Spinal cord (tissue), 10 donors: ENCODE measurements around the gene PTCD3. TPM values are rescaled to one million over a fixed set of nuclear protein-coding genes. Genes with fewer than 3 reads are reported as not detected.

Source experiments
- DNase-seq, 6 donors: peaks; one replicate each; pipeline versions ENCODE4 v3.0.0 to v3.0.0-alpha.2; 2013 to 2015; ENCODE audit warnings: low spot score in 6 of 6, low read depth in 4 of 6
- H3K27ac ChIP-seq: one replicate; pipeline ENCODE4 v1.5.1; 2013; ENCODE audit warnings: low read depth, low read length, control low read depth
- H3K27me3 ChIP-seq: one replicate; pipeline ENCODE4 v1.6.1; 2013; ENCODE audit warnings: low read length; ENCODE audit not compliant: control insufficient read depth, insufficient read depth
- H3K36me3 ChIP-seq: one replicate; pipeline ENCODE4 v1.6.1; 2013; ENCODE audit warnings: low read length; ENCODE audit not compliant: control insufficient read depth, insufficient read depth
- H3K4me1 ChIP-seq: one replicate; pipeline ENCODE4 v1.6.1; 2013; ENCODE audit warnings: low read length; ENCODE audit not compliant: control insufficient read depth, insufficient read depth
- H3K4me3 ChIP-seq: one replicate; pipeline ENCODE4 v1.5.1; 2013; ENCODE audit warnings: low read depth, low read length, control low read depth
- H3K9me3 ChIP-seq: one replicate; pipeline ENCODE4 v1.6.1; 2013; ENCODE audit warnings: low read length; ENCODE audit not compliant: control insufficient read depth, insufficient read depth
- WGBS: methylation state at CpG from one replicate; pipeline ENCODE4 v1.1.5; 2013; ENCODE audit warnings: missing lambda C conversion rate; ENCODE audit not compliant: insufficient coverage; 5-methylcytosine and 5-hydroxymethylcytosine counted together
- long read RNA-seq, 4 donors: transcript quantifications; one replicate each; lab custom pipeline, GENCODE V29; 2026
- polyA plus RNA-seq, 2 donors: library from polyadenylated mRNA; unstranded; fragments of 120-200 nt; gene quantifications; one replicate each; pipeline ENCODE4 v1.2.1, GENCODE V29; 2013; ENCODE audit not compliant: insufficient read length in 2 of 2
- total RNA-seq, 2 donors: library from RNA; depleted of rRNA in 1 of 2; stranded (reverse); fragments of 120-200 nt in 1 of 2; fragments of >200 nt in 1 of 2; gene quantifications; one replicate each; pipeline versions ENCODE4 v1.2.3 to v1.2.4, GENCODE V29; 2013 to 2014
- donor health status: healthy.

PTCD3 gene
- total RNA-seq (100 to 1,000 TPM; 125 to 126 TPM), polyA plus RNA-seq (100 to 1,000 TPM in 1 of 2 donors, 10 to 100 TPM in 1; 91.8 to 112 TPM)
- long read RNA-seq, donor 1, full-length matches to known transcripts: 11 of 54 reads
- long read RNA-seq, donor 1, partial matches to known transcripts: 43 of 54 reads
- long read RNA-seq, donor 1, other reads (novel, unspliced or antisense): 0 of 54 reads
- long read RNA-seq, donor 2, full-length matches to known transcripts: 1 of 1 reads
- long read RNA-seq, donor 2, partial matches to known transcripts: 0 of 1 reads
- long read RNA-seq, donor 2, other reads (novel, unspliced or antisense): 0 of 1 reads
- long read RNA-seq, donor 3, full-length matches to known transcripts: 4 of 11 reads
- long read RNA-seq, donor 3, partial matches to known transcripts: 7 of 11 reads
- long read RNA-seq, donor 3, other reads (novel, unspliced or antisense): 0 of 11 reads
- long read RNA-seq, donor 4, full-length matches to known transcripts: 5 of 52 reads
- long read RNA-seq, donor 4, partial matches to known transcripts: 47 of 52 reads
- long read RNA-seq, donor 4, other reads (novel, unspliced or antisense): 0 of 52 reads

- Histone ChIP-seq H3K4me1 (peaks cover 4% of the 10 kb centered on the region), H3K4me3 (peak within 1 kb of the TSS; percentile 99), H3K9me3 (no peaks in the 10 kb centered on the region), H3K27me3 (no peaks in the 10 kb centered on the region), H3K27ac (peak within 1 kb of the TSS; percentile 76), H3K36me3 (peaks cover 16% of the 10 kb centered on the region)
- DNase-seq: peak in 5 of 6 donors; percentile 83 to 99 (median 91)
- WGBS: 0% methylated on average over 25 of the region's 44 CpGs
Measured at GRCh38 chr2:86105969-86106945, at the start of gene PTCD3. PTCD3 (plus strand) TSS chr2:86106235; CDS start chr2:86106248, 13 bp downstream.

- WGBS: 100% methylated on average over 2 of the region's 4 CpGs
- no peaks in the 10 kb centered on the region for H3K27me3 ChIP-seq
- H3K4me1 ChIP-seq: no peaks in the 10 kb centered on the region
- no peak overlapping the region for H3K4me3 ChIP-seq
- H3K36me3 ChIP-seq: peaks cover 34% of the 10 kb centered on the region
- DNase-seq: no peak
- H3K27ac ChIP-seq: no peak overlapping the region
- H3K9me3 ChIP-seq: no peaks in the 10 kb centered on the region
Measured at GRCh38 chr2:86056590-86057331, 49.3 kb upstream of the PTCD3 start.

GRCh38 chr2:86062043-86062442 is 44.0 kb upstream of the PTCD3 start:
- Histone ChIP-seq H3K4me1 (no peaks in the 10 kb centered on the region), H3K9me3 (peaks cover 4% of the 10 kb centered on the region), H3K27me3 (no peaks in the 10 kb centered on the region), H3K36me3 (peaks cover 24% of the 10 kb centered on the region), H3K4me3 (no peak overlapping the region), H3K27ac (no peak overlapping the region)
- DNase-seq: no peak
- no CpG with 5 or more reads among the region's 2 CpGs for WGBS

GRCh38 chr2:86064006-86064405 is 42.0 kb upstream of the PTCD3 start:
- DNase-seq: no peak
- no peak overlapping the region for H3K4me3 ChIP-seq
- no peak overlapping the region for H3K27ac ChIP-seq
- 92% methylated on average over 2 of the region's 2 CpGs for WGBS
- H3K9me3 ChIP-seq: peaks cover 4% of the 10 kb centered on the region
- no peaks in the 10 kb centered on the region for H3K27me3 ChIP-seq
- H3K4me1 ChIP-seq: no peaks in the 10 kb centered on the region
- peaks cover 29% of the 10 kb centered on the region for H3K36me3 ChIP-seq

- no peaks in the 10 kb centered on the region for H3K27me3 ChIP-seq
- peaks cover 4% of the 10 kb centered on the region for H3K9me3 ChIP-seq
- no peak overlapping the region for H3K27ac ChIP-seq
- WGBS: 67% methylated on average over 4 of the region's 5 CpGs
- DNase-seq: no peak
- peaks cover 41% of the 10 kb centered on the region for H3K36me3 ChIP-seq
- no peak overlapping the region for H3K4me3 ChIP-seq
- H3K4me1 ChIP-seq: no peaks in the 10 kb centered on the region
Measured at GRCh38 chr2:86065512-86065911, 40.5 kb upstream of the PTCD3 start.

- WGBS: 100% methylated on average over 1 of the region's 7 CpGs
- no peak overlapping the region for H3K4me3 ChIP-seq
- H3K9me3 ChIP-seq: peaks cover 4% of the 10 kb centered on the region
- no peak for DNase-seq
- H3K27ac ChIP-seq: no peak overlapping the region
- H3K36me3 ChIP-seq: peaks cover 41% of the 10 kb centered on the region
- H3K4me1 ChIP-seq: no peaks in the 10 kb centered on the region
- H3K27me3 ChIP-seq: no peaks in the 10 kb centered on the region
Measured at GRCh38 chr2:86066007-86066578, 39.9 kb upstream of the PTCD3 start.

- H3K36me3 ChIP-seq: peaks cover 40% of the 10 kb centered on the region
Measured at GRCh38 chr2:86066915-86067314, 39.1 kb upstream of the PTCD3 start.

GRCh38 chr2:86068136-86068588 is 37.9 kb upstream of the PTCD3 start:
- WGBS: 36% methylated on average over 2 of the region's 7 CpGs
- H3K27me3 ChIP-seq: no peaks in the 10 kb centered on the region
- H3K36me3 ChIP-seq: peaks cover 47% of the 10 kb centered on the region
- H3K9me3 ChIP-seq: peaks cover 4% of the 10 kb centered on the region
- no peak overlapping the region for H3K4me3 ChIP-seq
- peaks cover 9% of the 10 kb centered on the region for H3K4me1 ChIP-seq
- DNase-seq: peak in 1 of 6 donors; percentile 5
- H3K27ac ChIP-seq: no peak overlapping the region

More at GRCh38 chr2:86066915-86067314, 39.1 kb upstream of the PTCD3 start:
- Histone ChIP-seq H3K4me1 (no peaks in the 10 kb centered on the region), H3K9me3 (peaks cover 4% of the 10 kb centered on the region), H3K27me3 (no peaks in the 10 kb centered on the region), H3K27ac (no peak overlapping the region), H3K4me3 (no peak overlapping the region)
- DNase-seq: no peak
